GM19467 (cell line): ENCODE results near the gene NAA16.

Experiments used
- ATAC-seq: cut with Tn5 transposase; IDR thresholded peaks from one replicate; pipeline ENCODE4 v1.9.1; 2021; ENCODE audit warnings: mild to moderate bottlenecking, moderate library complexity; ENCODE audit not compliant: unreplicated experiment

Gene NAA16

DNA sequence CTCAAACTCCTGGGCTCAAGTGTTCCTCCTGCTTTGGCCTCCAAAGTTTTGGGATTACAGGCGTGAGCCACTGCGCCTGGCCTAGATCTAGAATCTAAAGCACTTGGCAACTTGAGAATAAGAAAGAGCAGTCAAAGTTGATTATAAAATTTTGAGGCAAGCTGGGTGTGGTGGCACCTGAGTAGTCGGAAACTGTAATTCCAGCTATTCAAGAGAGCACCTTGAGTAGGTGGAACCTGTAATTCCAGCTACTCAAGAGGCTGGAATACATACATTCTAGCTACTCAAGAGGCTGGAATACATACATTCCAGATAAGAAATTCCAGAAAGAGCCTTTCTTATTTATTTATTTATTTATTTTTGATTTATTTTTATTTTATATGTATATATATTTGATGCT, 8.3 kb upstream of the NAA16 start:
- ATAC-seq = no peak

DNA sequence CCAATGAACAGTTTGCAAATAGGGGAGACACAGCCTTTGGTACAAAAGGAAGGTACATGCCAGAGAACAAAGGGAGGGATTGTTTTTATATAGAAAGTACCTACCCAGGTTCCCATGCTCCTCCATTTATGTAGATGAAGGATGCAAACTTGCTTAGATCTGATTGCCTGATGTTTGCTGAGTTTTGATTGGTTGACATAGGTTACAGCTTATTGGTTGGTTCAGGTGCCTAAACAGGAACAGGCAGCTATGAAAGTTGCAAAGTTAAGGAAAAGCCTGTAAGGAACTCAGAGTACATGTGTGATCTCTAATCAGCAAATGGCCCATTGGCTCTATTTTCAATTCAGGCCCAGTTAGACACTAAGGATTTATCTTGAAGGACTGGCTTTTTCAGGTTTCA, 6.5 kb upstream of the NAA16 start:
- ATAC-seq = no peak

DNA sequence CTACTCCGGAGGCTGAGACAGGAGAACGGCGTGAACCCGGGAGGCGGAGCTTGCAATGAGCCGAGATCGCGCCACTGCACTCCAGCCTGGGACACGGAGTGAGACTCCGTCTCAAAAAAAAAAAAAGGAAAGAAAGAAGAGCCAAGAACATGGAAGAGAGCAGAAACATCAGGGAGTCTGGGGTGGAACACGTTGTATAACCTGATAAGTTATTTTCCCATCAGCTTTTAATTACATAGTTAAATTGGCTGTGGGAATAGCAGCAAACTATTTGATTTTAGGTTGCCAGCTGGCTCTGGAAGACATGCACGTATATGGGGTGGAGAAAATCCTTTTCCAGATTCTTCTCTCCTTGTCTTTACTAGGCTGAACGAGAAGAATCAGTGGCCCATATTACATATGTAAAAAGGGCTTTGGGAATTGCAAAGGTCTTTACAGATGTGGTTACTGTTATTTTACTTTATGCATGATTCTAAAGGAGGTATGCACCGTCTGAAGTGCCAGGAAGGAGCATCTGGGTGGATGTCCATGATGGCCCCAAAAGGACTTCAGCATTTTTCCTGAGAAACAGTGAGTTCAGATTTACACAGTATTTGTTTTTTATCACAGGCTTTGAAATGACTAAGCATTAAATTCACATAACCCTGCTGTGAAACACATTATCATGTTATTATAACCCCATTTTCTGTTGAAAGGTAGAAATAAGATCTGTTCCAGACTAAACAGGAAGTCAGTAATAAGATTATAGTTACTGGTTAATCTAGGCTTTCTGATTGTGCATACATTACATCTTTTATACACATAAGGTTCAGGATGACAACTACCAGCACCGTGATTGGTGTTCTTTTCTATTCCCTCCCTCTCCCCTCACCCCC, 4.6 kb upstream of the NAA16 start:
- ATAC-seq = no peak

GRCh38 chr13:41307884-41308640, 3.0 kb upstream of the NAA16 start:
- no peak for ATAC-seq

DNA sequence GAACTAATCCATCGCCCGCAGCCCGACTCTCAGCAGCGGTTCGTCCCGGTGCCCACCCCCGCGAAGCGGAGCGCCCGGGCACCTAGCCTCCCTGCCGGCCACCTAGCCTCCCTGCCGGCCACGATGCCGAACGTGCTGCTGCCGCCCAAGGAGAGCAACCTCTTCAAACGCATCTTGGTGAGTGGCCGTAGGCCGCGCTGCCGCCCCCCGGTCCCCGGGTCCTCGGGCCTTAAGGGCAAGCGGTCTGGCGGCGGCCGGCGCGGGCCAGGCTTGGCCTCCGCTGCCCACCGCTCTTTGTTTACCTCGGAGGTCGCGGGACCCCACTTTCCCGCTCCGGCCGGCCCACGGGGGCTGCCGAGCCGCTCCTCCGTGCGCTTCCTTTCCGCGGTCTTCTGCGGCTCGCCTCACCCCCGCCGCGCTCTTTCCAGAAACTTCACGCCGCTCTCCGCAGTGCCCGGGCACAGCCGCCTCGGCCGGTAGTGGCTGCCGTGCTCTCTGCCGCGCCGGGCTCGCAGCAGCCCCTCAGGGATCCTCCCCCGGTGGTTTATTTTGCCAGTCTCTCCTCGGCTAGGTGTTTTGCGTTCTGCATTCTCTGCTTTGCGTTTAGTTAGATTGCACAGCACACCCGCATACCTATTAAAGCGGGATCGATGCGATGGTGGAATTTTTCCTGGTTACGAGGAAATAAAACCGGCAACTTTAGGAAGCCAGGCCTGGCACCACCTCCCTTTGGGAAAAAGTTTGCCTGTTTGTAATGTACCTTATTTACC, 524 bp downstream of the NAA16 start:
- ATAC-seq = peak; percentile 38

GRCh38 chr13:41312176-41312500, 1.1 kb downstream of the NAA16 start:
- ATAC-seq = no peak

DNA sequence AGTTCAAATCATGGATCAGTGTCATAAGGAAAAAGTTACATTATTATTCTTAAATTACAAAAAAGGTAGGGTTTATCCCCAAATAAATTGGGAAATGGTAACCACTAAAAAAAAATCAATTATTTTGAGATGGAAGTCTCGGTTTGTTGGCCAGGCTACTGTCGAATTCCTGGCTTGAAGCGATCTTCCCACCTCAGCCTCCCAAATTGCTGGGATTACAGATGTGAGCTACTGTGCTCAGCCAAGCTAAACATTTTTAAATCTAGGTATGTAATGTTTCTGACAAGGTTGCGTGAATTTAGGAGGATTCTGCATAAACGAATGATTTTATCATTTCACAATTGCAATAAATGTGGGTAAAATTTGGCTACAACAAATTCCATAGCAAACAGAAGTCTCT, 2.0 kb downstream of the NAA16 start:
- no peak for ATAC-seq

- no peak for ATAC-seq
These were observed 2.7 kb downstream of the NAA16 start for GRCh38 chr13:41313659-41314197.

- ATAC-seq = no peak
These were observed 4.5 kb downstream of the NAA16 start for GRCh38 chr13:41315443-41316047.

- no peak for ATAC-seq
These were observed 6.2 kb downstream of the NAA16 start for GRCh38 chr13:41317243-41317642.

DNA sequence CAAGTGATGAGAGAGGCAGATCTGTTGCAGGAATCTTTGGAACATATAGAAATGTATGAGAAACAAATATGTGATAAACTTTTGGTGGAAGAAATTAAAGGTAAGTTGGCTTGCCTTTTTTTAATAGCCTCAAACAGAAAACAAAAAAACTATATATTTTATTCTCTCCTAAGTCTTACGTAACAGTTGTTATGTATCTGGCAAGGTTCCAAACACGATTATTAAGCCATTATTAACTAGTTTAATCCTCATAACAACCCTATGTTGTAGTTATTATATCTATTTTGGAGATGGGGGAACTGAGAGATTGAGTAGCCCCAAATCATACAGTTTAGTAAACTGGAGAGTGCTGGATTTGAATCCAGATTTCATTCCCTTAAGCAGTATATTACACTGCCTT, 14.7 kb downstream of the NAA16 start:
- ATAC-seq = no peak

DNA sequence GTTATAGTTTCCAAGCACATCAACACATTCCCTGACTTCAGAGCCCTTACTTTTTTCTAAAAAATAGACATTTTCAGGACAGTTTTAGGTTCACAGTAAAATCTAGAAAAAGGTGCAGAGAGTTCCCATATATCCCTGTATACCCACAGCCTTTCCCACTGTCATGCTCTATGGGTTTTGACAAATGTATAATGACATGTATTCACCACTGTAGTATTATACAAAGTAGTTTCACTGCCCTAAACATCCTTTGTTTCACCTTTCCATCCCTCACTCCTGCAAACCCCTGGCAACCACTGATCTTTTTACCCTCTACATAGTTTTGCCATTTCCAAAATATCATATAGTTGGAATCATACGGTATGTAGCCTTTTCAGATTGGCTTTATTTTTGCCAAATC, 15.6 kb downstream of the NAA16 start:
- ATAC-seq = no peak

DNA sequence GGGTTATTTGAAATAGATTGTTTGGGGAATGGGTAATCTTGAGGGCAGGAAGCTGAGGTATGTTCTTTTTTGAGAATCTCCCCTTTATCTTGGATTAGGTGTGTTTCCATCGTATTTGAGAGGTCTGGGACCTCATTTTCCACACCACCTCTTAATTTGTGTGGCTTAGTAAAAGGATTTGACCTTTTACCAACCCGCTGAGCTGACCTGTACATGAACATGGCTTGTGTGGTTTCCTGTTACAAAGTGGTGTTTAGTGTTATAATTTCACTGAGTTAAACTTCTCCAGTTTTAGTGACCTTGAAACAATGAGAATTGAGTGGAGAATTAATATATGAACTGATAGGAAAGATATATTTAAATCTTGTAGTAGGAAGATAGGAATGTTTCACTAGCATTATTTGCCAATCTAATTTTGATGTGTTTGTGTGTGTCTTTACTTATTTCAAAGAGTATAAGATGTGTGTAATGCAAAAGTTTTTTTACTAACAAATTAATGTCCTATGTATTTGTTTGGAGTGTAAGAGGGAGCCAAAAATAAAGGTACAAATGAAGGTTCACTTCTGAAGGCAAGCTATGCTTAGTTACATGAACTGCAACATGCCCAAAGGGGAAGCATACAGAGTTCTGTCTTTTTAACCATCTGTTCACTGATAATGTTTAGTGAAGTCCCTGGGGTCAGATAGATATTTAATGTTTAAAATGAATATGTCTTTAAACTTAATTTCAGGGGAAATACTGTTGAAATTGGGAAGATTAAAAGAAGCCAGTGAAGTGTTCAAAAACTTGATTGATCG, 17.1 kb downstream of the NAA16 start:
- ATAC-seq = no peak

GRCh38 chr13:41332829-41333228, 21.8 kb downstream of the NAA16 start:
- ATAC-seq = no peak

DNA sequence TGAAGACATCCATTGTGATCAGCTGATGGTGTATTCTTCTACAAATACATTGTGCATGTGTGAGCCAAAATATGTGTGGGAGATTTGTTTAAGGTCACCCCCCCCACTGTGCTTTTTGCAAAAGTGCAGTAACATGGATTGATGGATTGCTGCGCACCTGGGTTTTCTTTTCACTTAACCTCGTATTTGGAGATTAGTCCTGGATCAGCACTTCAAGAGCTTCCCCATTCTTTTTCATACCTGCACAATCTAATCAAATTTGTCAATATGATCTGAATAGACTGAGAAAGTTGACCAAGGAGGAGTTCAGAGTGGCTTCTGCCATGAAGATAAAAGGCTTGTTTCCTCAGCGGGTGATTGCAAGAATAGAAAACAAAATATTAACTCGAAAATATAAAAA, 23.7 kb downstream of the NAA16 start:
- ATAC-seq = no peak

GRCh38 chr13:41344358-41344757, 33.3 kb downstream of the NAA16 start:
- no peak for ATAC-seq

DNA sequence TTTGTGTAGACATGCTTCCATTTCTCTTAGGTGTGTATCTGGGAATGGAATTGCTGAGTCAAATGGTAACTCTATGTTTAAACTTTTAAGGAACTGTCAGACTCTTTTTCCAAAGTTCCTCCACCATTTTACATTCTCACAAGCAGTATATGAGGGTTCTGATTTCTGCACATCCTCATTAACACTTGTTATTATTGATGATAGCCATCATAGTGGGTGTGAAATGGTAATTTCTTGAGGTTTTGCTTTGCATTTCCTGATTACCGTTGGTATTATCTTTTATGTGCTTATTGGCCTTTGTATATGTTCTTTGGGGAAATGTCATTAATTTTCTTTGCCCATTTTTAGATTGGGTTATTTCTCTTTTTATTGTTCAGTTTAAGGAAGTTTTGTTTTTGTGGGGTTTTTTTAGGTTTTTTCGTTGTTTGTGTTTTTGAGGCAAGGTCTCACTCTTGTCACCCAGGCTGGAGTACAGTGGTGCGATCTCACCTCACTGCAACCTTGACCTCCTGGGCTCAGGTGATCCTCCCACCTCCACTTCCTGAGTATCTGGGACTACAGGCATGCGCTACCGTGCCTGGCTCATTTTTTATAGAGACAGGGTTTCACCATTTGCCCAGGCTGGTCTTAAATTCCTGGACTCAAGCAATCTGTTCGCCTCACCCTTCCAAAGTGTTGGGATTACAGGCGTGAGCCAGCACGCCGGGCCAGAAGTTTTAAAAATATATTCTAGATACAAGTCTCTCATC, 34.3 kb downstream of the NAA16 start:
- ATAC-seq = no peak

DNA sequence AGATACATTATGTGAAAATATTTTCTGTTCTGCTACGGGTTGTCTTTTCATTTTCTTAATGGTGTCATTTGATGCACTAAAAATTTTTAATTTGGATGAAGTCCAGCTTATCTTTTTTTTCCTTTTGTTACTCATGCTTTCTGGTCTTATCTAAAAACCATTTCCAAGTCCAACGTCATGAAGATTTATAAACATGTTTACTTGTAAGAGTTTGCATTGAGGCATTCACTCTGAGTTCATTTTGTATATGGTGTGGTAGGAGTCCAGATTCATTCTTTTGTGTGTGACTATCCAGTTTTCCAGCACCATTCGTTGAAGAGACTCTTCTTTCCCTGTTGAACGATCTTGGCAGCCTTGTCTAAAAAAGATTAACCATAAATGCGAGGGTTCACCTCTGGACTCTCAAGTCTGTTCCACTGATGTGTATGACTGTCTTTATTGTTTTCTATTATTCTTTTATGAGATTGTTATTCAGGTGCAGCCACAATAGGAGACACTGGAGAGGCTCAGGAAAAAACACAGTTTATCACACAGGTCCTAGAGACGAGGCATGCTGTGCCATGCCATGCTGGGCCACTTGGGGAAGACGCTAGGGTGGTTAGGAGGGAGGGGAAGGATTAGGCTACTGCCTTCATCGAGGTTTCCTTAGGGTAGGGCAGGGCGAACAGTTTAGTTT, 35.0 kb downstream of the NAA16 start:
- no peak for ATAC-seq
